ENCODE measurements around the gene CCDC91. TPM values are rescaled to one million over a fixed set of nuclear protein-coding genes. Genes with fewer than 3 reads are reported as not detected.

Gene CCDC91
- total and polyA plus RNA-seq, 9 of the 15 experiments (the other 6 are each of a cell fraction or from before 2014, with no cell fraction given), result 10.1 to 31.1 (median 26.3) TPM

DNA sequence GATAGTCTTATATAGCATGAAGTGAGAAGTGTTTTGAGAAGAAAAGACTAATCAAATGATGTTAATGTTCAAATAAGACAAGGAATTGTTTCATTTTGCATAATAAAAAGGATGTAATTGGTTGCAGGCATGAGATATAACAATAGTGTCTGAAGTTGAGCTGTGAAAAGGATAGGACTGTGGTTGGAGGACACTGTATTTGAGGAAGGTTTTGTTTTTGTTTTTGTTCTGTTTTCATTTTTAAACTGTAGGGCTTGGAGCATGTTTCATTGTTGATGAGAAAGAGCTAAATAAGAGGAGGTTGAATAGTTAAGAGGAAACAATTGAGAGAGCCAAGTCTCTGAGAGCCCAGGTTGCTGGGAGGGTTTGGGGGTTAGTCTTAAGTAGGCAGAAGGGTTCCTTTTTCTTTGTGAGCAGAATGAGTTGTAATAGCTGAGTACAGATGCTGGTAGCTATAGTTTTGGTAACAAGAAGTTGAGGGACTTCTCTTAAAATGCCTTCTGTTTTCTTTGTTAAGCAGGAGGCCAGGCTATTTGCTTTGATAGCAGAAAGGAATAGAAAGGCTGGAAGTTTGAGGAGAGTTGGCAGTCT lies 58.4 kb downstream of the CCDC91 start:
- DNase-seq (ENCODE audit: extremely low read depth in 1 of 4, low spot score in 3 of 4), result no peak
- CTCF ChIA-PET (ENCODE audit: low intra/inter-chr PET ratio), result no interaction called here
- no TSS peak for BruUV-seq (replicated peaks)
- no peaks in the 10 kb centered on the region for H3K9me3 ChIP-seq (replicated peaks; ENCODE audit: control insufficient read depth, insufficient read depth, low read depth, low read length)
- no peaks in the 10 kb centered on the region for H4K20me1 ChIP-seq (replicated peaks; ENCODE audit: control insufficient read depth, insufficient read depth, low read length)
- no peak overlapping the region for H3K4me3 ChIP-seq
- no peak for TF ChIP-seq KAT8 (IDR thresholded peaks at IDR 0.05; ENCODE audit: low read depth)
- peak; percentile 59 for FAIRE-seq
- POLR2A ChIA-PET, result interaction anchor here (1.0 to 1.4 kb wide), 4 partner anchors 9 to 58 kb away, joined by 3 to 5 read pairs (median 4); partner anchors contain the start of gene CCDC91
- H3K9ac ChIP-seq (ENCODE audit: insufficient read depth in 1 of 2, low read depth in 2 of 2, low read length in 2 of 2), result no peak overlapping the region
- no peaks in the 10 kb centered on the region; the same call in 2 of the 3 replicates for H3K36me3 ChIP-seq (ENCODE audit: control insufficient read depth, insufficient read depth, low read length)
- H3K27ac ChIP-seq (ENCODE audit: extremely low read depth, low read depth, low read length), result peak overlapping the region; percentile 20; the same call in 1 of the 3 replicates
- H3K9me1 ChIP-seq (ENCODE audit: control insufficient read depth, insufficient read depth, low read length), result no peaks in the 10 kb centered on the region
- intact Hi-C loops (cut with micrococcal nuclease) (no loop called here), in situ Hi-C loops (cut with MboI) (no loop called here)
- H3K4me1 ChIP-seq (replicated peaks in 1 of 2; ENCODE audit: control insufficient read depth in 2 of 2, insufficient read depth in 2 of 2, low read length in 2 of 2), result peaks cover 5 to 31% of the 10 kb centered on the region in 2 experiments; a peak in 4 of 5 replicates
- no peak overlapping the region for H2AFZ ChIP-seq (ENCODE audit: low read depth, low read length)
- peaks cover 40% of the 10 kb centered on the region for H3K79me2 ChIP-seq (ENCODE audit: control insufficient read depth, insufficient read depth, low read length)
- peak; percentile 47 for ATAC-seq
- no peak overlapping the region for H3K4me2 ChIP-seq (ENCODE audit: insufficient read depth, low read length)
- H3K27me3 ChIP-seq (ENCODE audit: control insufficient read depth in 2 of 2, insufficient read depth in 2 of 2, low read length in 2 of 2), result no peaks in the 10 kb centered on the region

DNA sequence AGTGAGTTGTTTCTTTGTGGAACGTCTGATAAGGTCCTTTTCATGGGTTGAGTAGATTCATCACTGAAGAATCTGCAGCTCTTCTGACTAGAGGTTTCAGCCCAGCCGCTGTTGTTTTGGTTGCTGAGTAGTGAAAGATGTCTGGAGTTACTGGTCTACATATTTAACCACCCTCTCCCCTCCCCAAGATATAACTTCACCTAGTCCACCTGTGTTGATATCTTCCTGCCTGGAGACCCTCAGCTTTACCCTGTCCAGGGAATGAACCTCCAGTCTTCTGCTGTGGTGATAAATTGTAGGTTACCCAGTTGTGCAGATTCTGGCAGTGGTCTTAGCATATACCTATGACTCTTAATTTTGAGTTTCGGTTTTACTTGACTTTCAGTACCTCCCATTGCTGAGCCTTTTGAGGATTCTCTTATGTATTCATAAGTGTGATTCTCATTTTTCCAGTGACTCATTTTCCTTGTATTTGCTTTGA lies 62.9 kb downstream of the CCDC91 start:
- Histone ChIP-seq H3K36me3 (ENCODE audit: control insufficient read depth, insufficient read depth, low read length) (no peaks in the 10 kb centered on the region), H3K79me2 (ENCODE audit: control insufficient read depth, insufficient read depth, low read length) (peaks cover 19% of the 10 kb centered on the region), H2AFZ (ENCODE audit: low read depth, low read length) (no peak overlapping the region), H3K4me3 (no peak overlapping the region), H3K27ac (ENCODE audit: extremely low read depth, low read depth, low read length) (no peak overlapping the region), H3K9me3 (replicated peaks; ENCODE audit: control insufficient read depth, insufficient read depth, low read depth, low read length) (no peaks in the 10 kb centered on the region), H3K9me1 (ENCODE audit: control insufficient read depth, insufficient read depth, low read length) (no peaks in the 10 kb centered on the region), H4K20me1 (replicated peaks; ENCODE audit: control insufficient read depth, insufficient read depth, low read length) (no peaks in the 10 kb centered on the region), H3K27me3 (ENCODE audit: control insufficient read depth in 2 of 2, insufficient read depth in 2 of 2, low read length in 2 of 2) (no peaks in the 10 kb centered on the region), H3K9ac (ENCODE audit: insufficient read depth in 1 of 2, low read depth in 2 of 2, low read length in 2 of 2) (no peak overlapping the region), H3K4me1 (replicated peaks in 1 of 2; ENCODE audit: control insufficient read depth in 2 of 2, insufficient read depth in 2 of 2, low read length in 2 of 2) (peaks cover 0 to 20% of the 10 kb centered on the region in 2 experiments; a peak in 3 of 5 replicates), H3K4me2 (ENCODE audit: insufficient read depth, low read length) (peak overlapping the region; percentile 10; the same call in 1 of the 2 replicates)
- ATAC-seq, result peak; percentile 51; the same call in 2 of the 3 replicates
- 39% methylated on average over 3 of the region's 3 CpGs for WGBS (ENCODE audit: insufficient coverage, low coverage, missing lambda C conversion rate)
- ChIA-PET CTCF (ENCODE audit: low intra/inter-chr PET ratio) (no interaction called here), POLR2A (interaction anchor here (1.0 kb wide), 1 partner anchor 10 kb away, joined by 3 read pairs; no protein-coding TSS in a partner anchor)
- intact Hi-C loops (cut with micrococcal nuclease) (no loop called here), in situ Hi-C loops (cut with MboI) (no loop called here)
- no TSS peak for BruUV-seq (replicated peaks)
- peak in 1 of 4 experiments; percentile 14 for DNase-seq (ENCODE audit: extremely low read depth in 1 of 4, low spot score in 3 of 4)
- FAIRE-seq, result no peak
- no peak for TF ChIP-seq CEBPB (tag; IDR thresholded peaks at IDR 0.05)
- TF ChIP-seq, protein P1, sequence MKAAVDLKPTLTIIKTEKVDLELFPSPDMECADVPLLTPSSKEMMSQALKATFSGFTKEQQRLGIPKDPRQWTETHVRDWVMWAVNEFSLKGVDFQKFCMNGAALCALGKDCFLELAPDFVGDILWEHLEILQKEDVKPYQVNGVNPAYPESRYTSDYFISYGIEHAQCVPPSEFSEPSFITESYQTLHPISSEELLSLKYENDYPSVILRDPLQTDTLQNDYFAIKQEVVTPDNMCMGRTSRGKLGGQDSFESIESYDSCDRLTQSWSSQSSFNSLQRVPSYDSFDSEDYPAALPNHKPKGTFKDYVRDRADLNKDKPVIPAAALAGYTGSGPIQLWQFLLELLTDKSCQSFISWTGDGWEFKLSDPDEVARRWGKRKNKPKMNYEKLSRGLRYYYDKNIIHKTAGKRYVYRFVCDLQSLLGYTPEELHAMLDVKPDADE (conservative IDR thresholded peaks at IDR 0.05; ENCODE audit: control insufficient read depth, low read depth, low read length), result no peak
- TF ChIP-seq POLR2AphosphoS2 (IDR thresholded peaks at IDR 0.05; ENCODE audit: low read length), result no peak
- TF ChIP-seq, protein P2, sequence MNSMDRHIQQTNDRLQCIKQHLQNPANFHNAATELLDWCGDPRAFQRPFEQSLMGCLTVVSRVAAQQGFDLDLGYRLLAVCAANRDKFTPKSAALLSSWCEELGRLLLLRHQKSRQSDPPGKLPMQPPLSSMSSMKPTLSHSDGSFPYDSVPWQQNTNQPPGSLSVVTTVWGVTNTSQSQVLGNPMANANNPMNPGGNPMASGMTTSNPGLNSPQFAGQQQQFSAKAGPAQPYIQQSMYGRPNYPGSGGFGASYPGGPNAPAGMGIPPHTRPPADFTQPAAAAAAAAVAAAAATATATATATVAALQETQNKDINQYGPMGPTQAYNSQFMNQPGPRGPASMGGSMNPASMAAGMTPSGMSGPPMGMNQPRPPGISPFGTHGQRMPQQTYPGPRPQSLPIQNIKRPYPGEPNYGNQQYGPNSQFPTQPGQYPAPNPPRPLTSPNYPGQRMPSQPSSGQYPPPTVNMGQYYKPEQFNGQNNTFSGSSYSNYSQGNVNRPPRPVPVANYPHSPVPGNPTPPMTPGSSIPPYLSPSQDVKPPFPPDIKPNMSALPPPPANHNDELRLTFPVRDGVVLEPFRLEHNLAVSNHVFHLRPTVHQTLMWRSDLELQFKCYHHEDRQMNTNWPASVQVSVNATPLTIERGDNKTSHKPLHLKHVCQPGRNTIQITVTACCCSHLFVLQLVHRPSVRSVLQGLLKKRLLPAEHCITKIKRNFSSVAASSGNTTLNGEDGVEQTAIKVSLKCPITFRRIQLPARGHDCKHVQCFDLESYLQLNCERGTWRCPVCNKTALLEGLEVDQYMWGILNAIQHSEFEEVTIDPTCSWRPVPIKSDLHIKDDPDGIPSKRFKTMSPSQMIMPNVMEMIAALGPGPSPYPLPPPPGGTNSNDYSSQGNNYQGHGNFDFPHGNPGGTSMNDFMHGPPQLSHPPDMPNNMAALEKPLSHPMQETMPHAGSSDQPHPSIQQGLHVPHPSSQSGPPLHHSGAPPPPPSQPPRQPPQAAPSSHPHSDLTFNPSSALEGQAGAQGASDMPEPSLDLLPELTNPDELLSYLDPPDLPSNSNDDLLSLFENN (IDR thresholded peaks at IDR 0.05; ENCODE audit: low read depth in 2 of 2, low read length in 2 of 2), result no peak
- no peak for TF ChIP-seq PCBP1 (IDR thresholded peaks at IDR 0.05; ENCODE audit: low read depth, low read length, poor library complexity, severe bottlenecking)
- TF ChIP-seq, protein P3, sequence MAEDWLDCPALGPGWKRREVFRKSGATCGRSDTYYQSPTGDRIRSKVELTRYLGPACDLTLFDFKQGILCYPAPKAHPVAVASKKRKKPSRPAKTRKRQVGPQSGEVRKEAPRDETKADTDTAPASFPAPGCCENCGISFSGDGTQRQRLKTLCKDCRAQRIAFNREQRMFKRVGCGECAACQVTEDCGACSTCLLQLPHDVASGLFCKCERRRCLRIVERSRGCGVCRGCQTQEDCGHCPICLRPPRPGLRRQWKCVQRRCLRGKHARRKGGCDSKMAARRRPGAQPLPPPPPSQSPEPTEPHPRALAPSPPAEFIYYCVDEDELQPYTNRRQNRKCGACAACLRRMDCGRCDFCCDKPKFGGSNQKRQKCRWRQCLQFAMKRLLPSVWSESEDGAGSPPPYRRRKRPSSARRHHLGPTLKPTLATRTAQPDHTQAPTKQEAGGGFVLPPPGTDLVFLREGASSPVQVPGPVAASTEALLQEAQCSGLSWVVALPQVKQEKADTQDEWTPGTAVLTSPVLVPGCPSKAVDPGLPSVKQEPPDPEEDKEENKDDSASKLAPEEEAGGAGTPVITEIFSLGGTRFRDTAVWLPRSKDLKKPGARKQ (CRISPR knock-in tag; IDR thresholded peaks at IDR 0.05), result no peak
